NK-92 treated with Interleukin-12 subunit alpha and Interleukin-12 subunit beta, amount 100 ng/mL, for 24 hours (cell line): ENCODE data around the gene RNF151.
"Not testable (repeated sequence)": the region's sequence is repeated elsewhere in the genome, so short reads cannot be mapped to it uniquely, and the experiment has no call there.

Experiments
- DNase-seq: peaks from one replicate; lab custom pipeline; 2025; lab: John Stamatoyannopoulos, UW

RNF151 gene

DNA sequence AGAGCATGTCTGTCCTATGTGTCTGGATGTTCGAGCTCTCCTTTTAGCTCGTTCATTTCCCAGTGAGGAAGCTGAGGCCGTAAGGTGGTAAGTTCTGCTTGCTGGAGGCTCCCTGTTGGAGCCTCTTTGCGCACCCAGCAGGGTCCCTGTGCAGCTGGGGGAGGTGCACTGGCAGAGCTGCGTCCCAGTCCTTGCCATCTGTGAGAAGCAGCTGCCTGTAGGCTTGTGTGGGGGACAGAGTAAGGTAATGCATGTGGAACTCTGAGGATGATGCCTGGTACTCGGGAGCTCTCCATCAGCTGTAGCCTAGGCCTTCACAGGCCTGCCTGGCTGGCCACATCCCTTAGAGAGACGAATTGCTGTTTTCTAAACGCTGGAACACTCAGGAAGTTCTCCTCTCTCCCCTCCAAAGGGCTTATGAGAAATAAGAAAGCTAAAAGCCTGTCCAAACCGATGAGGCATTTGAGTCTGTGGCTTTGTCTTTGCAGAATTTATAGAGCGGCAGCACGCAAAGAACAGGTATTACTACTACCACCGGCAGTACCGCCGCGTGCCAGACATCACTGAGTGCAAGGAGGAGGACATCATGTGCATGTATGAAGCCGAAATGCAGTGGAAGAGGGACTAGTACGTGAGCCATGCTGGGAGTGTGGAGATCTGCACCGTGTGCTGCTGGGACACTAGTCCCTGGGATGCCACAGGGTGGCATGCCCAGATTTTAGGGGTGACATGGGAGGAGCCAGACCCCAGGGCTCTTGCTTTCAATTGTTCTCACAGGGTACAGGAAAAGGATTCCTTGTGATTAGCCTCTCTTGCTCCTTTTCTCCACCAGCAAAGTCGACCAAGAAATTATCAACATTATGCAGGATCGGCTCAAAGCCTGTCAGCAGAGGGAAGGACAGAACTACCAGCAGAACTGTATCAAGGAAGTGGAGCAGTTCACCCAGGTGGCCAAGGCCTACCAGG lies 5.7 kb upstream of the RNF151 start:
- no peak for DNase-seq

DNA sequence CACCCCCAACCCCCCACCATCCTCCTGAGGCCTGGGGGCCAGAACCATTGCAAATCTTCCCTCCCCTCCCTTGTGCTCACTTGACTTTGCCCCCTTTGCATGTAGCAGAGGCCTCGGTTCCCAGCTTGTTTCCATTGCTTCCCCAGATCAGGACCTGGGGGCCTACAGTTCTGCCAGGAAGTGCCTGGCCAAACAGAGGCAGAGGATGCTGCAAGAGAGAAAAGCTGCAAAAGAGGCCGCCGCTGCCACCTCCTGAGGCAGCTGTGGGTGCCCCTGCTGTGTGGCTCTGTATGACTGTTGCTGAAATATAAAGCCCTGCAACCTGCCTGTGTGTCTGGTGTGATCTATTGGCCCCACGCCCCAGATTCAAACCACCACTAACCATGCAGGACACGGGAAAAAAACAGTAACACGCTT lies 5.0 kb upstream of the RNF151 start:
- no peak for DNase-seq

DNA sequence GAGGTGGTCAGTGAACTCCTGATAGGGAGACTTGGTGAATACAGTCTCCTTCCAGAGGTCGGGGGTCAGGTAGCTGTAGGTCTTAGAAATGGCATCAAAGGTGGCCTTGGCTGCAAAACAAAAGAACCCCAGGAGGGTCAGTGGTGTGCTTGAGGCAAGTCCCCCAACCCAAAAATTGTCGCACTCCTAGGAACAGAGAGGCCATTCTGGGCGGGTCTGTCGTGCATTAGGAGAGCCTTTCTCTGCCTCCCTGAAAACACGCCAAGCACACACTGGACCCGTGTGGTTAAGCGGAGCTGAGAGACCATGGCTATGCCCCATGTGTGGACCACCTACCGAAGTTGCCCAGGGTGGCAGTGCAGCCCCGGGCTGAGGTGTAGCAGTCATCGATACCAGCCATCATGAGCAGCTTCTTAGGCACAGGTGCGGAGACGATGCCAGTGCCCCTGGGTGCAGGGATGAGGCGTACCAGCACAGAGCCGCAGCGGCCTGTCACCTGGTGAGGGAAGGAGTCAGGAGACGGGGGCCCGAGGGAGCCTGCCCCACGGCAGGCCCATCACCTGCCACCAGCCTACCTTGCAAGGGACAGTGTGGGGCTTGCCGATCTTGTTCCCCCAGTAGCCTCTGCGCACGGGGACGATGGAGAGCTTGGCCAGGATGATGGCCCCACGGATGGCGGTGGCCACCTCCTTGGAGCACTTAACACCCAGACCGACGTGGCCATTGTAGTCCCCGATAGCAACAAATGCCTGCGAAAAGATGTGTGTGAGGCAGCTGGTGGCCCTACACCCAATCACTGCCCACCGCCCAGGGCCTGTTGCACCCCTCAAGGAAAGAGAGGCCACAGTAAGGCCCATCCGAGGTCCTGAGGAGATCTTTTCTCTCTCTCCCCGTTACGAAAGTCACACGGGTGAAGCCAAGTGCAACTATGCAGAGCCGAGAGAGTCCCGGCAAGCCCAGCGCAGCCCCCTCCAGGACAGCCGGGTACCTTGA lies 4.2 kb upstream of the RNF151 start:
- DNase-seq: not testable (repeated sequence)

DNA sequence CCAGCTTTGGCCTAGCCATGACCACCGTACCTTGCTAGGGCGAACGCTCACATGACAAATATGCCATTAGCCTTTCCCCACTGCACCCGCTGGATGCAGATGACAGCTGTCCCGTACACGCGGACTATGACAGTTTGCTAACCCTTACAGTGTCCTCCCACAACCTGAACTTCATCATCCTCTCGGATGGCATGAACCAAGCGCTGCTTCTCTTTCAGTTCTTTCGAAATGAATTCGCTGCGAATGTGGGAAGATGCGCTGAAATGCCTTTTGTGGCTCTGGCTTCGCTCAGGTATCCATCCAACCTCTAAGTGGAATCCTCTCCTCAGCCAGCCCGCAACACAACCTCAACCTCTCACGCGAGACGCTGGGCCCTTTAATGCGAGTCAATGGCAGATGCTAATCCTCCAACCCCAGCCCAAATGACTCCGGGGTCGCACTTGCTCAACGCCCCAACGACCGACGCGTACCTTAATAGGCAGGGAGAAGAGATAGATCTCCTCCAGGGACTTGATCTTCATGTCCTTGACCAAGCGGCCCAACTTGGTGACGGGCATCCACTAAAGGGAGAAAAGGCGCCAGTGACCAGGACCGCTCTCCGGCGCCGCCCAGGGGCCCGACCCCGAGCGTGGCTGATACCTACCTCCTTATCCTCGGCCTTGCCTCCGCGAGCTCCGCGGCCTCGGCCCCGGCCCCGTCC lies 2.7 kb upstream of the RNF151 start:
- peak; percentile 46 for DNase-seq

DNA sequence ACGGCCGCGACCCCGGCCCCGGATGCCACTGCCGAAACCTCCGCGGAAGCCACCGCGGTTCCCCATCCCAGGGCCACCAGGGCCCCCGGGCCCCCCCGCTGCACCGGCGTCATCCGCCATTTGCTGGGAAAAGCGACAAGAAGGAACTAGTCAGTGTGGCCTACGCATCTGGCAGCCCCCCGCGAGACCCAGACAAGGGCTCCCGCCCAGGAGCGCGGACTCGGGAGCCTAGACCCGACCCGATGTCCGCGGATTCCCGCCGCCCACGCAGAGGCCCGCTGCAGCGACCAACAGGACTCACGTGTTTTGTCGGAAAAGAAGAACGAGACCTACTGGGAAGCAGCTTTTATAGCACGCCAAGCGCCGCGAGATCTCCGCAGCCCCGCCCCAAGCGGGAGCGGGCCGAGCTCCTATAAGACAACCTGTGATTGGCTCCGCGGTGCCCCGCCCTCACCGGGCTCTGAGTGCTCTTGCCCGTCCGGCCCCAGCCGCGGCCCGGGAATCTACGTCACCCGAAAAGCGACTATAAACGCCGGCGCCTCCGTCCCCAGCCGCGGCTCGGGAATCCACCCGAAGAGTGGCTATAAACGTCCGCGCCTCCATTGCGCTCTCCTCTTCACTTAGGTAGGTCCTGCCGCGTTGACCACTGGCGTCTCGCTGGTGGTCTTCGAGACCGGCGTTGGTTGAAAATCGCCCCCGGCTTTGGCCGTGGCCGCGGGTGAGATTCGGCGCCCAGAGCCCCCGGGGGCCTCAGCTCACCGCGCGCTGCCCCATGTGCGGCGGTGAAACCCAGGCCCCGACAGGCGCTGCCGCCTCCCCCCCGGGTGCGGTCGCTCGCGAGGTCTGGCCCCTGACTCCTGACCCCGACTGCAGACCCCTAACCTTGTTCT lies 1.9 kb upstream of the RNF151 start, which contains the start of gene RPS2:
Gene RPS2, minus strand, starts transcription at position 321 of the 890 bp plus-strand sequence. Its CDS starts 201 bp downstream, at position 120.
- peak; percentile 98 for DNase-seq

DNA sequence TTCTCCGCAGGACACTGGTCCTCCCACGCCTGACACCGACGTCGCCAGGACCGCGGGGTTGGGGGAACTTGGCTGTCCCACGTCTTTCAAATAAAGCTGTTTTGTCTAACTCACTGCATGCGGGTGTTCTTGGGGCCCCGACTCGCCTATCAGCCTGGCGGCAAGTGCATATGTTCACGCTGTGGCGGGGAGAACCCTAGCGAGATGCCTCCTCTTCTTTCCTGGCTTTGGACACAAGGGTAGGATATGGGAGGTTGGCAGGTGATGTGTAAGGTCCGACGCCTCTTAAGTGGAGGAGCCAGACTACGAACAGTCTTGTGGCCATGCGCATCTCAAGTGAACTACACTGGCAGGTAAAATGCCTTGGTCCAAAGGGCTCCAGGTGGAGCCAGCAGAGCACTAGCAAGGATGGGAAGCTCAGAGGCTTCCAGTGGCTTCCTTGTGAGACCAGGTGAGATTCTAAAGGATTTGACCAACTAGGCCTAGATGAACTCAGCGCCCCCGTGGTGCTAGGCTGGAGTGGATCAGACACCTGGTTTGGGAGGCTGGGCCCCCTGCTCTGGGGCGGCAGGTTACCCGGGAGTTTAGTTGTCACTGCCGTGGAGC lies 1.2 kb upstream of the RNF151 start:
- no peak for DNase-seq

DNA sequence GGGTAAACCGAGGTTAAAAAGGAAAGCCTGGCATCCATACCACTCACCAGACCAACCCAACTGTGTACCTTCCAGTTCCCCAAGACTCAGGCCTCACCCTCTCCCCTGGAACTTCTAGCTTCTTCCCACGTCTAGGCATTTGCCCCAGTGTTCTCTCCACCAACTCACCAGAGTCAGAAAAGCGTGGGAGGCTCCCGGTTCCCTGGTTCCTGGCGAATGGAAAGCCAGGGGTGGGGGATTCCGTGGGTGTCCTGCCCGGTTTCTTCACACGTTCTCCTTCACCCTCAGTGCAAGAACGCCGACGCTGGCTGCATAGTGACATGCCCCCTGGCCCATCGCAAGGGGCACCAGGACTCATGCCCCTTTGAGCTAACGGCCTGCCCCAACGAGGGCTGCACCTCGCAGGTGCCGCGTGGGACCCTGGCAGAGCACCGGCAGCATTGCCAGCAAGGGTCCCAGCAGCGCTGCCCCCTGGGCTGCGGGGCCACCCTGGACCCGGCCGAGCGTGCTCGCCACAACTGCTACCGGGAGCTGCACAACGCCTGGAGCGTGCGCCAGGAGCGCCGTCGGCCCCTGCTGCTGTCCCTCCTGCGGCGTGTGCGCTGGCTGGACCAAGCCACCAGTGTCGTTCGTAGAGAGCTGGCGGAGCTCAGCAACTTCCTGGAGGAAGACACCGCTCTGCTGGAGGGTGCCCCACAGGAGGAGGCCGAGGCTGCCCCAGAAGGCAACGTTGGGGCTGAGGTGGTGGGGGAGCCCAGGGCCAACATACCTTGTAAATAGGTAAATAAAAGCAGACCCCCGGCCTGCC lies 1.7 kb downstream of the RNF151 start:
- no peak for DNase-seq

DNA sequence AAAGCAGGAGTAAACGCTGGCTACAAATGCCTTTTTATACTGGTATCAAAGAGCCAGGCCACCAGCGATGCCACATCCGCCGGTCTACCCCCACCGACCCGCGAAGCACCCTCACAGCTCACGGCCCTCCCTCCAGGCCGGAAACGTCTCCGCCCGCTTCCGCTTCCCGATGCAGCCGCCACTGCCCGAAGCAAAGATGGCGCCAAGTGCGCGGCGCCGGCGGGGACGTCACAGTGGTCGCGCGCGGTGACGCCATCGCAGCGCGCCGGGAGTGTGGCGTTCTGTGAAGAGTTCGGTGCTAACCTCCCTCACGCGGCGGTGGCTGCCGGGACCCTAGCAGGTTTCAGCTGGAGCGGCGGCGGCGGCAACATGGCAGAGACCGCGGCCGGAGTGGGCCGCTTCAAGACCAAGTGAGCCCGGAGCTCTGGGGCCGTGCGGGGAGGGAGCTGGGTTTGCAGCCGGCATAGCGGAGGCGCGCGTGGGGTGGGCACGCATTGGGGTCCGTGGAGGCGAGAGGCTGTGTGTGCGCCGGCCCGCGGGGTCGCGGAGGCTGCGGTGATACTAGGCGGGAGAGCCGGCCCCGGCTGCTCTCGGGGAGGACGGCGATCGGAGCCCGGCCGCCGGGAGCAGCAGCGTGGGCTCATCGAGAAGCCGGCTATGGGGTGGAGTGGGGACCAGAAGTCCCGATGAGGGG lies 5.3 kb downstream of the RNF151 start, which contains the start of gene TBL3:
Gene TBL3, plus strand, starts transcription at position 258 of the 694 bp plus-strand sequence. Its CDS starts 112 bp downstream, at position 370.
- DNase-seq: peak; percentile 91

DNA sequence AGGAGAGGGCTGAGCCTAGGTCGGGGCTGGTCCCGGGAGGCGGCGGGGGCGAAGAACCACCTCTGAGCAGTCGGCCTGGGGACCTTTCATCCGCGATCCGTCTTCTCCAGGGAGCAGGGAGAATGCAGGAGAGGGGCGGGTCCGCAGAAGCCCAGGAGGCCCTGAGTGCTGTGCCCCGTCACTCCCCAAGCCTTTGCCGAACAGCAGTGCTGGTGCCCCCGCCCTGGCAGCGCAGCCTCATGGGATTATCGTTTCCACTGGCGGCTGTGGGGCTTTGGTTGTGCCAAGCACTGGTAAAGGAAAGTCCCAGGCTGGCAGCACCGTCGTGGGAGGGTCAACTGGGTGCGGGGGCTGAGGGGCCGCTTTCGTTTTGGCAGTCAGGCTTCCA lies 5.8 kb downstream of the RNF151 start:
- DNase-seq: no peak

DNA sequence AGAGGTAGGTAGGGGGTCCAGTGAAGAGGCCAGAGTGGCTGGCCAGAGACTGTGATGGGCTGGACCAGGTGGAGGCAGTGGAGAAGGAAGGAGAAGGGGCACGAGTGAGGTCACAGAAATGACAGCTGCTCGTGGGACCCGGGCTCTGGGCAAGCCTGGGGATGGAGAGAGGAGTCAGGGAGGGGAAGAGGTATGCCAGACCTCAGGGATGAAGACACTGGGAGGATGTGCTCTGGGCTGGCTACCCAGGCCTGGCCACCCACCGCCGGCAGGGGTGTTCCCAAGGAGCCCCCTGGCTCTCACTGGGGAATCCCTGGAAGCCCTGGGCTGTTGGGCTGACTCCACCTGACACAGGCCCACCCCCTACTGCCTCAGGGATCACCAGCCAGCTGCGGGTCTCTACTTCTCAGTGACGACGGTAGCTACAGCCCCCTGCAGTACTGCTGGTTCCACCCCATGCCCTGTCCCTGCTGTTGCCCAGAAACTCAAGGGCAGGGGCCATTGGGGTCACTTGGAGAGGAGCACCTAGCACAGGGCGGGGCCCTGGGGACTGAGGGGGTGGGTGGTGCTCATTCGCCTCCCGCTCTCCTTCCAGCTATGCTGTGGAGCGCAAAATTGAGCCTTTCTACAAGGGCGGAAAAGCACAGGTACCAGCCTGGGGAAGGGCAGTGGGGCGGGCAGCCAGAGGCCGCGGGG lies 7.0 kb downstream of the RNF151 start:
- no peak for DNase-seq

DNA sequence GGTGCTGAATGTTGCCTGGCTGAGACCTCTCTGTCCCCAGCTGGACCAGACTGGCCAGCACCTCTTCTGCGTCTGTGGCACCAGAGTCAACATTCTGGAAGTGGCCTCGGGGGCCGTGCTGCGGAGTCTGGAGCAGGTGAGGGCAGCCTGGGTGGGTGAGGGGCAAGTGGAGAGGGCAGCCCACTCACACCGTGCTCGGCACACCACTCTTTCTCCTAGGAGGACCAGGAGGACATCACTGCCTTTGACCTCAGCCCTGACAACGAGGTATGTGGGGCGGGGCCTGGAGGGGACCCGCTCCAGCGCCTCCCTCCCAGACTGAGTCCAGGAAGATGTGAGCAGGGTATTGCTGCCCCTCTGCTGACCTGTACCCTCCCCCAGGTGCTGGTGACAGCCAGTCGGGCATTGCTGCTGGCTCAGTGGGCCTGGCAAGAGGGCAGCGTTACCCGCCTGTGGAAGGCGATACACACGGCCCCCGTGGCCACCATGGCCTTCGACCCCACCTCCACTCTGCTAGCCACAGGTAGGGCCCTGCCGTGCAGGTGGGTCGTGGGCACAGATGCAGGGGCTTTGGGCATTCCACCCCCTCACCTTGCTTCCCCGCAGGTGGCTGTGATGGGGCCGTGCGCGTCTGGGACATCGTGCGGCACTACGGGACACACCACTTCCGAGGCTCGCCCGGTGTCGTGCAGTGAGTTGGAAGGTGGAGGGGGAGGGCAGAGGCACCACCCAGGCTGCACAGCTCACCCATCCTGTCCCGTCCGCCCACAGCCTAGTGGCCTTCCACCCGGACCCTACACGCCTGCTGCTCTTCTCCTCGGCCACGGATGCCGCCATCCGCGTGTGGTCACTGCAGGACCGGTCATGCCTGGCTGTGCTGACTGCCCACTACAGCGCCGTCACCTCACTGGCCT lies 7.8 kb downstream of the RNF151 start:
- no peak for DNase-seq

DNA sequence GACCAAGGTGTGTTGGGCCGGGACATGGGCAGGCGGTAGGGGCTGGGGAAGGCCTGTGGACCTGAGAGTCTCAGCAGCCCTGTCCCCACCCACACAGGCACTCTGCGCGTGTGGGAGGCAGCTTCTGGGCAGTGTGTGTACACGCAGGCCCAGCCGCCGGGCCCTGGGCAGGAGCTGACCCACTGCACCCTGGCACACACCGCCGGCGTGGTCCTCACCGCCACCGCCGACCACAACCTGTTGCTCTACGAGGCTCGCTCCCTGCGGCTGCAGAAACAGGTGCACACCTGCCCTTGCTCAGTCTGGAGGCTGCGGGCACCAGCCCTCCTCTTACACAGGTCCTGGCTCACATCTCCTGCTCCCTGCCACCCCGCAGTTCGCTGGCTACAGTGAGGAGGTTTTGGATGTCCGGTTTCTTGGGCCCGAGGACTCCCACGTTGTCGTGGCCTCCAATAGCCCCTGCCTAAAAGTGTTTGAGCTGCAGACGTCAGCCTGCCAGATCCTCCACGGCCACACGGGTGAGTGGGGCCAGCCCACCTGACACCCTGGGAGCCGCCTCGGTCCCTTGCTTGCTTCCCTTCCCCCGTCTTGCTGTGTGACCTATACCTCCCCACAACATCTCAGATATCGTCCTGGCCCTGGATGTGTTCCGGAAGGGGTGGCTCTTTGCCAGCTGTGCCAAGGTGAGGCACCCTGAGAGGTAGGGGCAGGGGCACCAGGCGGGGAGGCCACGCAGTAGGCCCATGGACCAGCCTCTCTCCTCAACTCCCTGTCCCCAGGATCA lies 9.0 kb downstream of the RNF151 start:
- DNase-seq: no peak

DNA sequence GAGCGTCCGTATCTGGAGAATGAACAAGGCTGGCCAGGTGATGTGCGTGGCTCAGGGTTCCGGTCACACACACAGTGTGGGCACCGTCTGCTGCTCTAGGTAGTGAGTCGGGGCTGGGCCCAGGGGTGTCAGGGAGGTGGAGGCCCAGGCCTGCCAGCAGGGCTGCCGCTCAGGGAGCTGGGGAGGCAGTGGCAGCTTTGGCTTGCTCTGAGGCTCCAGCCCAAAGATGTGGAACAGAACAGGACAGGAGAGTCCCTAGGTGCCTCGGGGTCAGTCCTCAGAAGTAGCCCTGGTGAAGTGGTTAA lies 9.5 kb downstream of the RNF151 start:
- DNase-seq: no peak

DNA sequence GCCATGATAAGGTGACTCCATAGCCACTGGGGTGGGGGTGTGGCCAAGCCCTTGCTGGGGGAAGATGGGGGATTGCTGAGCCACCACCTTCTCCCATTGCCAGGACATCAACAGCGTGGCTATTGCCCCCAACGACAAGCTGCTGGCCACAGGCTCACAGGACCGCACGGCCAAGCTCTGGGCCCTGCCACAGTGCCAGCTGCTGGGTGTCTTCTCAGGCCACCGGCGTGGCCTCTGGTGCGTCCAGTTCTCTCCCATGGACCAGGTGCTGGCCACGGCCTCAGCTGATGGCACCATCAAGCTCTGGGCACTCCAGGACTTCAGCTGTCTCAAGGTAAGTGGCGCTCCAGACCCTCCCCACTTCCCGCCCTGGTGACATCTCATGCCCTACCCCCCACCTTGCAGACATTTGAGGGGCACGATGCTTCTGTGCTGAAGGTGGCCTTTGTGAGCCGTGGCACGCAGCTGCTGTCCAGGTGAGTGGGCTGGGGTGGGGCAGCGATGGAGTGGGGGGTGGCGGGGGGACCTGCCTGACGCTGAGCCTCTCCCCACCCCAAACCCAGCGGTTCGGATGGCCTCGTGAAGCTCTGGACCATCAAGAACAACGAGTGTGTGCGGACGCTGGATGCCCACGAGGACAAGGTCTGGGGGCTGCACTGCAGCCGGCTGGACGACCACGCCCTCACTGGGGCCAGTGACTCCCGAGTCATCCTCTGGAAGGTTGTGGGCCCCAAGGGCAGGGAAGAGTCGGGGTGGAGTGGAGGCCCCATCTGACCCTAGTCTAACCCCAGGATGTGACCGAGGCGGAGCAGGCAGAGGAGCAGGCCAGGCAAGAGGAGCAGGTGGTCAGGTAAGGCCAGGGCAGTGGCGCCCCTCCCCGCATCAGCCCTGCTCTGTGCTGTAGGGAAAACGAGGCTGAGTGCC lies 10.6 kb downstream of the RNF151 start:
- DNase-seq: no peak

DNA sequence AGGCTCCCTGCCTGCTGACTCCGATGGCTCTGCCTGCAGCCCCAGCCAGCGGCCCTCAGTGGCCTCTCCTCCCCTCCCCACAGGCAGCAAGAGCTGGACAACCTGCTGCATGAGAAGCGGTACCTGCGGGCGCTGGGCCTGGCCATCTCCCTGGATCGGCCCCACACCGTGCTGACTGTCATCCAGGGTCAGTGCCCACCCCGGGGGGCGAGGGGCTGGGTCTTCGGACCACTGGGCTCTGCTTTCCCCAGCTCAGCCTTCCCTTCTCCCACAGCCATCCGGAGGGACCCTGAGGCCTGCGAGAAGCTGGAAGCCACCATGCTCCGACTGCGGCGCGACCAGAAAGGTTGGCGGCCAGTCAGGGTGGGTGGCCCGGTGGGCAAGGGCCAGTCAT lies 11.2 kb downstream of the RNF151 start:
- DNase-seq: no peak
